ENCODE results near the gene BCOR. TPM values are rescaled to one million over a fixed set of nuclear protein-coding genes. Genes with fewer than 3 reads are reported as not detected.

BCOR gene
- total RNA-seq, 1 experiment from 2014 or later = 0.68 TPM

DNA sequence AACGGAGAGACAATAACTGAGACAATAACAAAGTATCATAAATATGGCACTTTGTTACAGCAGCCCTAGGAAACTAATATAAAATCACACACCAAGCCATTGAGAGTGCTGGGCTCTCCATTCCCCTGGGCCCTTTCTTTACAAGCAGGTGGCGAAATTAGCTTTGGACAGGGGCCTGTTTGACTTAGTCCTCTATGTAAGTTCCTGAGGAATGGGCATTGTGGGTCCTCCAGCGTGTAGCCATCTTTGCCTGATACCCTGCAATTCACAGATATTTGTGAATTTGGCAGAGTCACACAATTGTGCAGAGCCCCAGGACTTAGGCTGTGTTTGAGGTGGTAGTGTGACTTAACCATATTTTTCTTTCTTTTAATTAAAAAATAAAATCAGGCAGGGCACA is 67.6 kb downstream of the BCOR start:
- H3K4me2 ChIP-seq = no peak overlapping the region
- POLR2A ChIA-PET (ENCODE audit: unreplicated experiment) = no interaction called here
- H3K79me2 ChIP-seq (ENCODE audit: low read depth) = no peaks in the 10 kb centered on the region
- no peaks in the 10 kb centered on the region for H3K27me3 ChIP-seq (ENCODE audit: insufficient read depth, low read depth)
- H3K4me3 ChIP-seq = no peak overlapping the region
- no peaks in the 10 kb centered on the region for H3K9me3 ChIP-seq (ENCODE audit: insufficient read depth, low read depth)
- no peaks in the 10 kb centered on the region for H3K9me2 ChIP-seq (ENCODE audit: insufficient read depth)
- BruUV-seq (replicated peaks) = no TSS peak
- CTCF ChIA-PET = no interaction called here
- intact Hi-C loops (cut with micrococcal nuclease; ENCODE audit: unreplicated experiment) = no loop called here
- DNase-seq = no peak
- no peaks in the 10 kb centered on the region for H3K4me1 ChIP-seq (replicated peaks; ENCODE audit: insufficient read depth)
- H3K36me3 ChIP-seq (ENCODE audit: low read depth) = no peaks in the 10 kb centered on the region
- no peaks in the 10 kb centered on the region for H3F3A ChIP-seq (ENCODE audit: insufficient read depth, low read depth)
- no peaks in the 10 kb centered on the region for H4K20me1 ChIP-seq (ENCODE audit: insufficient read depth)
- H2AFZ ChIP-seq = no peak overlapping the region
- TF ChIP-seq CTCF (conservative IDR thresholded peaks at IDR 0.05) (no peak), EZH2 (IDR thresholded peaks at IDR 0.05; ENCODE audit: low read depth) (no peak)
- no peak overlapping the region for H3K27ac ChIP-seq

- H3K9me2 ChIP-seq (ENCODE audit: insufficient read depth) = no peaks in the 10 kb centered on the region
Measured at GRCh38 chrX:40022421-40022820, 75.3 kb downstream of the BCOR start.

GRCh38 chrX:40021647-40022046 is 76.1 kb downstream of the BCOR start:
- H3K4me3 ChIP-seq = no peak overlapping the region
- no peaks in the 10 kb centered on the region for H3F3A ChIP-seq (ENCODE audit: insufficient read depth, low read depth)
- no peak overlapping the region for H3K4me2 ChIP-seq
- H3K27me3 ChIP-seq (ENCODE audit: insufficient read depth, low read depth) = no peaks in the 10 kb centered on the region
- no peaks in the 10 kb centered on the region for H4K20me1 ChIP-seq (ENCODE audit: insufficient read depth)
- no peaks in the 10 kb centered on the region for H3K36me3 ChIP-seq (ENCODE audit: low read depth)
- TF ChIP-seq CTCF (conservative IDR thresholded peaks at IDR 0.05) (no peak), EZH2 (IDR thresholded peaks at IDR 0.05; ENCODE audit: low read depth) (no peak)
- H3K27ac ChIP-seq = no peak overlapping the region
- intact Hi-C loops (cut with micrococcal nuclease; ENCODE audit: unreplicated experiment) = no loop called here
- H3K9me2 ChIP-seq (ENCODE audit: insufficient read depth) = no peaks in the 10 kb centered on the region
- no peak overlapping the region for H2AFZ ChIP-seq
- CTCF ChIA-PET = no interaction called here
- no peaks in the 10 kb centered on the region for H3K4me1 ChIP-seq (replicated peaks; ENCODE audit: insufficient read depth)
- BruUV-seq (replicated peaks) = no TSS peak
- no peak for DNase-seq
- no peaks in the 10 kb centered on the region for H3K79me2 ChIP-seq (ENCODE audit: low read depth)
- POLR2A ChIA-PET (ENCODE audit: unreplicated experiment) = no interaction called here
- no peaks in the 10 kb centered on the region for H3K9me3 ChIP-seq (ENCODE audit: insufficient read depth, low read depth)

More at GRCh38 chrX:40022421-40022820, 75.3 kb downstream of the BCOR start:
- no peak overlapping the region for H3K4me2 ChIP-seq
- TF ChIP-seq CTCF (conservative IDR thresholded peaks at IDR 0.05) (no peak), EZH2 (IDR thresholded peaks at IDR 0.05; ENCODE audit: low read depth) (no peak)
- H3K36me3 ChIP-seq (ENCODE audit: low read depth) = no peaks in the 10 kb centered on the region
- H3K79me2 ChIP-seq (ENCODE audit: low read depth) = no peaks in the 10 kb centered on the region
- BruUV-seq (replicated peaks) = no TSS peak
- DNase-seq = no peak
- H3K4me1 ChIP-seq (replicated peaks; ENCODE audit: insufficient read depth) = no peaks in the 10 kb centered on the region
- no peak overlapping the region for H3K4me3 ChIP-seq
- no peak overlapping the region for H3K27ac ChIP-seq
- no peaks in the 10 kb centered on the region for H3K27me3 ChIP-seq (ENCODE audit: insufficient read depth, low read depth)
- ChIA-PET POLR2A (ENCODE audit: unreplicated experiment) (no interaction called here), CTCF (no interaction called here)
- intact Hi-C loops (cut with micrococcal nuclease; ENCODE audit: unreplicated experiment) = no loop called here
- no peaks in the 10 kb centered on the region for H3K9me3 ChIP-seq (ENCODE audit: insufficient read depth, low read depth)
- no peak overlapping the region for H2AFZ ChIP-seq
- H4K20me1 ChIP-seq (ENCODE audit: insufficient read depth) = no peaks in the 10 kb centered on the region
- H3F3A ChIP-seq (ENCODE audit: insufficient read depth, low read depth) = no peaks in the 10 kb centered on the region

Data from PC-9 (cell line).